Testis (tissue), 2 donors: Measurements from ENCODE around the gene ZBTB46.

ENCODE experiments used
- POLR2A ChIP-seq: fragments of 450-650 bp; IDR thresholded peaks from one replicate; pipeline ENCODE4 v1.6.1; 2017; ENCODE audit warnings: antibody characterized with exemption, mild to moderate bottlenecking, moderate library complexity
- TF ChIP-seq, protein P1 (sequence below), 3 experiments: fragments of 450-650 bp in 2 of 3; fragments of 200-600 bp in 1 of 3; sonication (generic) in 1 of 3; IDR thresholded peaks; one replicate each; pipeline ENCODE4 v1.5.1; 2016 to 2019; ENCODE audit warnings: antibody characterized with exemption in 3 of 3, mild to moderate bottlenecking in 2 of 3, moderate library complexity in 1 of 3

DNA sequence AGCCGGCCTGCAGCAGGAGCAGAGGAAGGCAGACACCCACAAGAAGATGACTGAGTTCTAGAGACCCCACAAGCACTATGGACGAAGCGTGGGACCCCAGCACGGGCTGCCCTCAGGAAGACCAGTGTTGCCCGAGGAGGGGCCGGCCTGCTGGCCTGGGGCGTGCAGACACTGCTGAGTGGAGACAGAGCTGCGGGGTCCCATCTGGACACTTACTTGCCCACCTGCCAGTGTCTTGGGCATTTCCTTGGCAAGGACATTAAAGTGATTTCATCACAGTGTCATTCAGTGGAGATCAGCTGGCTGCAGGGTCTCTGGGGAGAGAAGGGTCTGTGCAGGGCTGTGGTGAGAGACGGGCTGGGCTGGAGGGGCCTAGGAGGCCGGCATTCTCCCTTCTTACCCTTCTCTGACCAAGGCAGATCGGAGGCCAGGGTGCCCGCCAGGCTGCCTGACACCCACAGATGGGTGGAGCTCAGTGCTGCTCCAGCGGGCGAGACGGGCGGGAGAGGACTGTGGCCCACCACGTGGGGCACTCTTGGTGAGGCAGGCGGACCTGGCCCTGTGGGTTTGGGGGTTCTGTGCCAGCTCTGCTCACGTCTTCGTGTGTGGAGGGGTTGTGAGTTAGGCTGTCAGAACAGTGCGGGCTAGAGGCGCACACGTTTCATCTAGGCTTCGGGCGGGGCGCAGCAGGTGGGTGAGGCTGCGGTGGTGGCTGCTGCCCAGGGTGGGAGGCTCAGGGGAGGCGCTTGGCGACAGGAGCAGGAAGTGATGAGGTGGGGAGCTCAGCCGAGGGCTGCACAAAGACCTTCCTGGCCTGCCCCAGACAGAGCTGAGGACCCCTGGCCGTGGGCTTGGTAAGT lies 95.0 kb downstream of the ZBTB46 start, which contains the start of gene LIME1:
- TF ChIP-seq POLR2A, result no peak
- TF ChIP-seq, protein P1, sequence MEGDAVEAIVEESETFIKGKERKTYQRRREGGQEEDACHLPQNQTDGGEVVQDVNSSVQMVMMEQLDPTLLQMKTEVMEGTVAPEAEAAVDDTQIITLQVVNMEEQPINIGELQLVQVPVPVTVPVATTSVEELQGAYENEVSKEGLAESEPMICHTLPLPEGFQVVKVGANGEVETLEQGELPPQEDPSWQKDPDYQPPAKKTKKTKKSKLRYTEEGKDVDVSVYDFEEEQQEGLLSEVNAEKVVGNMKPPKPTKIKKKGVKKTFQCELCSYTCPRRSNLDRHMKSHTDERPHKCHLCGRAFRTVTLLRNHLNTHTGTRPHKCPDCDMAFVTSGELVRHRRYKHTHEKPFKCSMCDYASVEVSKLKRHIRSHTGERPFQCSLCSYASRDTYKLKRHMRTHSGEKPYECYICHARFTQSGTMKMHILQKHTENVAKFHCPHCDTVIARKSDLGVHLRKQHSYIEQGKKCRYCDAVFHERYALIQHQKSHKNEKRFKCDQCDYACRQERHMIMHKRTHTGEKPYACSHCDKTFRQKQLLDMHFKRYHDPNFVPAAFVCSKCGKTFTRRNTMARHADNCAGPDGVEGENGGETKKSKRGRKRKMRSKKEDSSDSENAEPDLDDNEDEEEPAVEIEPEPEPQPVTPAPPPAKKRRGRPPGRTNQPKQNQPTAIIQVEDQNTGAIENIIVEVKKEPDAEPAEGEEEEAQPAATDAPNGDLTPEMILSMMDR (IDR thresholded peaks at IDR 0.05), result no peak
